Endothelial cell (in vitro differentiated cells): ENCODE measurements around the gene HIVEP1. TPM values are rescaled to one million over a fixed set of nuclear protein-coding genes. Genes with fewer than 3 reads are reported as not detected.

Experiments used
- DNase-seq: peaks from one replicate; pipeline ENCODE4 v3.0.0; 2021; ENCODE audit warnings: low spot score
- H3K27ac Mint-ChIP-seq: one replicate; pipeline ENCODE4 v1.8.0; 2021; ENCODE audit warnings: mixed read lengths, inconsistent platforms; ENCODE audit not compliant: unreplicated experiment
- H3K27me3 Mint-ChIP-seq: one replicate; pipeline ENCODE4 v1.8.0; 2021; ENCODE audit warnings: mild to moderate bottlenecking, moderate library complexity, mixed read lengths, inconsistent platforms; ENCODE audit not compliant: unreplicated experiment
- H3K36me3 Mint-ChIP-seq: one replicate; pipeline ENCODE4 v1.8.0; 2021; ENCODE audit warnings: mild to moderate bottlenecking, low read depth, mixed read lengths, inconsistent platforms; ENCODE audit not compliant: unreplicated experiment
- H3K4me1 Mint-ChIP-seq: one replicate; pipeline ENCODE4 v1.8.0; 2021; ENCODE audit warnings: mild to moderate bottlenecking, mixed read lengths, inconsistent platforms; ENCODE audit not compliant: unreplicated experiment
- H3K4me3 Mint-ChIP-seq: one replicate; pipeline ENCODE4 v1.8.0; 2021; ENCODE audit warnings: mild to moderate bottlenecking, mixed read lengths, inconsistent platforms; ENCODE audit not compliant: unreplicated experiment
- H3K9me3 Mint-ChIP-seq: one replicate; pipeline ENCODE4 v1.8.0; 2021; ENCODE audit warnings: mixed read lengths, inconsistent platforms; ENCODE audit not compliant: unreplicated experiment
- total RNA-seq: library from RNA; stranded (reverse); fragmentation: NEBNext Ultra II Directional; extraction: Animal tissue kit (Norgen Biotek cat#: 25700); gene quantifications from one replicate; pipeline ENCODE4 v1.2.1, GENCODE V29; 2021; ENCODE audit not compliant: unreplicated experiment
- TF ChIP-seq, protein P1 (sequence below): fragments of 200-600 bp; sonication (generic); IDR thresholded peaks from one replicate; pipeline ENCODE4 v1.5.0; 2021; ENCODE audit warnings: antibody characterized with exemption; ENCODE audit not compliant: unreplicated experiment

Gene HIVEP1
- total RNA-seq, 1 donor from 2014 or later, result 19.0 TPM

- peaks cover 2% of the 10 kb centered on the region for H3K27me3 Mint-ChIP-seq
- H3K27ac Mint-ChIP-seq, result no peak overlapping the region
- no peak overlapping the region for H3K4me3 Mint-ChIP-seq
- no peaks in the 10 kb centered on the region for H3K4me1 Mint-ChIP-seq
- no peaks in the 10 kb centered on the region for H3K36me3 Mint-ChIP-seq
- TF ChIP-seq, protein P1, sequence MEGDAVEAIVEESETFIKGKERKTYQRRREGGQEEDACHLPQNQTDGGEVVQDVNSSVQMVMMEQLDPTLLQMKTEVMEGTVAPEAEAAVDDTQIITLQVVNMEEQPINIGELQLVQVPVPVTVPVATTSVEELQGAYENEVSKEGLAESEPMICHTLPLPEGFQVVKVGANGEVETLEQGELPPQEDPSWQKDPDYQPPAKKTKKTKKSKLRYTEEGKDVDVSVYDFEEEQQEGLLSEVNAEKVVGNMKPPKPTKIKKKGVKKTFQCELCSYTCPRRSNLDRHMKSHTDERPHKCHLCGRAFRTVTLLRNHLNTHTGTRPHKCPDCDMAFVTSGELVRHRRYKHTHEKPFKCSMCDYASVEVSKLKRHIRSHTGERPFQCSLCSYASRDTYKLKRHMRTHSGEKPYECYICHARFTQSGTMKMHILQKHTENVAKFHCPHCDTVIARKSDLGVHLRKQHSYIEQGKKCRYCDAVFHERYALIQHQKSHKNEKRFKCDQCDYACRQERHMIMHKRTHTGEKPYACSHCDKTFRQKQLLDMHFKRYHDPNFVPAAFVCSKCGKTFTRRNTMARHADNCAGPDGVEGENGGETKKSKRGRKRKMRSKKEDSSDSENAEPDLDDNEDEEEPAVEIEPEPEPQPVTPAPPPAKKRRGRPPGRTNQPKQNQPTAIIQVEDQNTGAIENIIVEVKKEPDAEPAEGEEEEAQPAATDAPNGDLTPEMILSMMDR, result no peak
- no peak for DNase-seq
- H3K9me3 Mint-ChIP-seq, result no peaks in the 10 kb centered on the region
Observed at GRCh38 chr6:11999246-11999645, 12.9 kb upstream of the HIVEP1 start.

DNA sequence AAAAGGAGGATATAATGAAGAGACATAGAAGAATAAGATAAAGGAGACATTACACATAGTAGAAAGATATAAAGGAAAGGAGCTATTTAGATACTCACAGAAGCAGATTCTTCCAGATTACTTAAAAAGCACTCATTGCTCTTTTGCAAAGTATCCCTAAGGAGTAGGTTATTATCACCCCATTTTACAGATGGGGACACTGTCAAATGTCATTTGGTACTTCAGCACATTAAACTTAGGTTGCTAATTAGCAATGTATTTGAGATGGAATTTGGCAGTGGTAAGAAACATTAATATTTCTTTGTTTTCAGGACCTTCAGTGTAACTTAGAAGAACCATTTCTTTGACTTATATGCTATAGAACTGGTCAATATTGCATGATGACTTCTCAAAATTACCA is 11.9 kb upstream of the HIVEP1 start:
- no peaks in the 10 kb centered on the region for H3K9me3 Mint-ChIP-seq
- DNase-seq, result no peak
- TF ChIP-seq, protein P1, result no peak
- no peak overlapping the region for H3K27ac Mint-ChIP-seq
- H3K4me1 Mint-ChIP-seq, result no peaks in the 10 kb centered on the region
- H3K36me3 Mint-ChIP-seq, result no peaks in the 10 kb centered on the region
- peaks cover 2% of the 10 kb centered on the region for H3K27me3 Mint-ChIP-seq
- no peak overlapping the region for H3K4me3 Mint-ChIP-seq

GRCh38 chr6:12001004-12001705 is 11.0 kb upstream of the HIVEP1 start:
- TF ChIP-seq, protein P1, result no peak
- Mint-ChIP-seq H3K36me3 (no peaks in the 10 kb centered on the region), H3K27me3 (peaks cover 2% of the 10 kb centered on the region), H3K4me3 (no peak overlapping the region), H3K27ac (no peak overlapping the region), H3K9me3 (no peaks in the 10 kb centered on the region), H3K4me1 (no peaks in the 10 kb centered on the region)
- no peak for DNase-seq

- no peak overlapping the region for H3K27ac Mint-ChIP-seq
Observed at GRCh38 chr6:12001706-12002435, 10.2 kb upstream of the HIVEP1 start.

More at GRCh38 chr6:12001706-12002435, 10.2 kb upstream of the HIVEP1 start:
- Mint-ChIP-seq H3K4me3 (no peak overlapping the region), H3K36me3 (no peaks in the 10 kb centered on the region), H3K4me1 (no peaks in the 10 kb centered on the region), H3K27me3 (peaks cover 2% of the 10 kb centered on the region), H3K9me3 (no peaks in the 10 kb centered on the region)
- TF ChIP-seq, protein P1, result no peak
- DNase-seq, result no peak
